ENCODE results near the gene LPAR5. TPM values are rescaled to one million over a fixed set of nuclear protein-coding genes. Genes with fewer than 3 reads are reported as not detected.

LPAR5 gene
- total RNA-seq, 1 donor from 2014 or later: 0.57 TPM

DNA sequence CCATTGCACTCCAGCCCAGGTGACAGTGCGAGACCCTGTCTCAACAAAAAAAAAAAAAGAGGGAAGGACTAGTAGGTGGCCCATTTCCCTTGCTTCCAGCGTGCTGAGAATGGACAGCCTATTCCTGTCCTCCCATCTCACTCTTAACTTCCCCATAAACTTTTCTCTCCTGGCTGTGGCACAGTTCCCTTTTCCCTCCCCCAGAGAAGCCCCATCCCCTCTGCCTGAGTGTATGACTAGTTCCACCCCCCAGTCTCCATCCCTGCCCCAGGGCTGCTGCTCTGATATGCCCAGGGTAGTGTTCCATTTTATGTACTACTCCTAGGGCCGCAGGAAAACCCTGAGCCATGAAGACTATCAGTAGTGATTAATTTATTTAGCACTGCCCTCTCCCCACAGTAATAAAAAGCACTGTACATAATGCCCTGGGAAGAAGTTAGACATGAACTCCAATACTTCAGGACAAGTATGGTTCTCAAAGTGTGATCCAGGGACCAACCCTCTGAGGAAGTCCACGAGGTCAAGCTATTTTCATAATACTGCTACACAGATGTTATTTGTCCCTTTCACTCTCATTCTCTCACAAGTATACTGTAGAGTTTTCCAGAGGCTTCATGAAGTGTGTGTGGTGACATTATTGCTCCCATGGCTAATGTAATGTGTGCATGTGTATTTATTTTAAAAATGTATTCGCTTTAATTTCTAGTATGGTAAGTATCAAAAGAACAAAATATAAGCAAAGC, 17.1 kb downstream of the LPAR5 start:
- H3K4me3 Mint-ChIP-seq (ENCODE audit: unreplicated experiment): no peak overlapping the region
- H3K27me3 Mint-ChIP-seq (ENCODE audit: low read depth): no peaks in the 10 kb centered on the region
- H3K36me3 Mint-ChIP-seq (ENCODE audit: low read depth): no peaks in the 10 kb centered on the region
- H3K27ac Mint-ChIP-seq (ENCODE audit: unreplicated experiment): no peak overlapping the region
- DNase-seq (ENCODE audit: low spot score): no peak
- H3K9me3 Mint-ChIP-seq (ENCODE audit: low read depth): no peaks in the 10 kb centered on the region
- peaks cover 8% of the 10 kb centered on the region for H3K4me1 Mint-ChIP-seq (ENCODE audit: low read depth)
- TF ChIP-seq, protein P1, sequence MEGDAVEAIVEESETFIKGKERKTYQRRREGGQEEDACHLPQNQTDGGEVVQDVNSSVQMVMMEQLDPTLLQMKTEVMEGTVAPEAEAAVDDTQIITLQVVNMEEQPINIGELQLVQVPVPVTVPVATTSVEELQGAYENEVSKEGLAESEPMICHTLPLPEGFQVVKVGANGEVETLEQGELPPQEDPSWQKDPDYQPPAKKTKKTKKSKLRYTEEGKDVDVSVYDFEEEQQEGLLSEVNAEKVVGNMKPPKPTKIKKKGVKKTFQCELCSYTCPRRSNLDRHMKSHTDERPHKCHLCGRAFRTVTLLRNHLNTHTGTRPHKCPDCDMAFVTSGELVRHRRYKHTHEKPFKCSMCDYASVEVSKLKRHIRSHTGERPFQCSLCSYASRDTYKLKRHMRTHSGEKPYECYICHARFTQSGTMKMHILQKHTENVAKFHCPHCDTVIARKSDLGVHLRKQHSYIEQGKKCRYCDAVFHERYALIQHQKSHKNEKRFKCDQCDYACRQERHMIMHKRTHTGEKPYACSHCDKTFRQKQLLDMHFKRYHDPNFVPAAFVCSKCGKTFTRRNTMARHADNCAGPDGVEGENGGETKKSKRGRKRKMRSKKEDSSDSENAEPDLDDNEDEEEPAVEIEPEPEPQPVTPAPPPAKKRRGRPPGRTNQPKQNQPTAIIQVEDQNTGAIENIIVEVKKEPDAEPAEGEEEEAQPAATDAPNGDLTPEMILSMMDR (IDR thresholded peaks at IDR 0.05): no peak

GRCh38 chr12:6615802-6616201, 20.0 kb downstream of the LPAR5 start:
- H3K27me3 Mint-ChIP-seq (ENCODE audit: low read depth): no peaks in the 10 kb centered on the region
- no peaks in the 10 kb centered on the region for H3K36me3 Mint-ChIP-seq (ENCODE audit: low read depth)
- H3K4me1 Mint-ChIP-seq (ENCODE audit: low read depth): peaks cover 33% of the 10 kb centered on the region
- peak overlapping the region; percentile 46 for H3K27ac Mint-ChIP-seq (ENCODE audit: unreplicated experiment)
- TF ChIP-seq, protein P1 (IDR thresholded peaks at IDR 0.05): no peak
- DNase-seq (ENCODE audit: low spot score): no peak
- no peaks in the 10 kb centered on the region for H3K9me3 Mint-ChIP-seq (ENCODE audit: low read depth)
- H3K4me3 Mint-ChIP-seq (ENCODE audit: unreplicated experiment): no peak overlapping the region

DNA sequence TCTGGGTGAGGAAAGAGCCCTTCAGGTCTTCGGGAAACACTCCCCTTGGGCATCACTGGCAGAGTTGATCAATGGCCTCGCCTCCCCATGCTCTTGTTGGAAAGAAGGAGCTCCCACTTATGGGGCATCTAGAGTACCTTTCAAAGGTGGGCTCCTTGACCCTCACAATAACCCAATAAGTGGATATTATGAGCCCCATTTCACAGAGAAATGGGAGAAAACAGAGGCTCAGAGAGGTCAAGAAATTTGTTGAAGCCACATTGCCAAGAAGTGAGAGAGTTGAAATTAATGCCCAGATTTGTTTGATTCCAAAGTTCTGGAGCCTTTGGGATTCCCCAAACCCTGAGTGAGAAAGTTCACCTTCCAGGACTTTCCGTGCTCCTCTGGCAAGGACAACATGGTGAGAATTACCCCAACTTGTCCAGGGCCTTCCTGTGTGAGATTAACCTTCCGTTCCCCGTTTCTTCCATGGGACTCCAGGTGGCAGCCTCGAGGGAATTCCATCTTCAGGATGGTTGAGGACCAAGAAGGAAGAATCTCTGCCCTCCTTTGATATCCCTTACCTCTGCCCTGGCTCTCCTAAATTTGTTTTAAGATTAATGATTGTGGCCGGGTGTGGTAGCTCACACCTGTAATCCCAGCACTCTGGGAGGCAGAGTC, 21.1 kb downstream of the LPAR5 start:
- H3K27me3 Mint-ChIP-seq (ENCODE audit: low read depth): no peaks in the 10 kb centered on the region
- TF ChIP-seq, protein P1 (IDR thresholded peaks at IDR 0.05): no peak
- peaks cover 33% of the 10 kb centered on the region for H3K4me1 Mint-ChIP-seq (ENCODE audit: low read depth)
- H3K4me3 Mint-ChIP-seq (ENCODE audit: unreplicated experiment): no peak overlapping the region
- peak overlapping the region; percentile 96 for H3K27ac Mint-ChIP-seq (ENCODE audit: unreplicated experiment)
- no peaks in the 10 kb centered on the region for H3K36me3 Mint-ChIP-seq (ENCODE audit: low read depth)
- no peaks in the 10 kb centered on the region for H3K9me3 Mint-ChIP-seq (ENCODE audit: low read depth)
- DNase-seq (ENCODE audit: low spot score): no peak

DNA sequence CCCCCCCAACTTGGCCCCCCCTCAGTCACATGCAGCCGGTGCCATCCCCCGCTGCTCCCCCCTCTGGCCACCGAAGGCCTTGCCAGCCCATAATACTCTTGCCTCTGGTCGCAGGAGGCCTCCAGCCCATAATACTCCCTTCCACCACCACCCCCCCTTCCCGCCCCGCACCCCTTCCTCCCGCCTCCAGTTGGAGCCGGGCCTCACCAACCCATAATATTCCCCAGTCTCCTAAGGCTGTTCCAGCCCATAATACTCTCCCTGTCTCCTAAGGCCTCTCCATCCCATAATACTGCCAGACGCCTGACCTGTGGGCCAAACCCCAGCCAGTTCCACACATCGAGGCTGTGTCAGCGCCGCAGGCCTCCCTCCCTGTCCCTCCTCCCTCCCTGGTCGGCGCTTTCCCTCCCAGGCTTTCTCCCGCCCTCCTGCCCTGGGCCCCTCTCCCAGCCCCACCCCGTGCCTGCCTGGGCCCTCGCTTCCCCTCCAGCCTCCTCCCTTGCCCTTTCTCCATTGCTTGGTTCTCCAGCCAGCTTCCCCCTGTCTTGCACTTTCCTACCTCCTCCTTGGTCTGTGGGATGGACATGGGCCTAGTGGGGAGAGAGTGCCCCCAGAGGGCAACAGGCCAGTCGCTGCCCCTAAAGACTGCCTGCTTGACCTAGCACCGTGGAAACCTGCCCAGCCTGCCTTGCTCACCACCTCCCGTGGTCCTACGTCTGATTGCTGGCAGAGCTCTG, 21.8 kb downstream of the LPAR5 start:
- TF ChIP-seq, protein P1 (IDR thresholded peaks at IDR 0.05): no peak
- no peak overlapping the region for H3K4me3 Mint-ChIP-seq (ENCODE audit: unreplicated experiment)
- DNase-seq (ENCODE audit: low spot score): peak; percentile 97
- peak overlapping the region; percentile 96 for H3K27ac Mint-ChIP-seq (ENCODE audit: unreplicated experiment)
- peaks cover 33% of the 10 kb centered on the region for H3K4me1 Mint-ChIP-seq (ENCODE audit: low read depth)
- H3K9me3 Mint-ChIP-seq (ENCODE audit: low read depth): no peaks in the 10 kb centered on the region
- H3K36me3 Mint-ChIP-seq (ENCODE audit: low read depth): no peaks in the 10 kb centered on the region
- no peaks in the 10 kb centered on the region for H3K27me3 Mint-ChIP-seq (ENCODE audit: low read depth)

Data from chondrocyte (in vitro differentiated cells).